ENCODE measurements around the gene BRD2. TPM values are rescaled to one million over a fixed set of nuclear protein-coding genes. Genes with fewer than 3 reads are reported as not detected.
A peak's percentile ranks its signal among the peaks of the same experiment; 100 is the strongest.

BRD2 gene
- total RNA-seq, 4 donors from 2014 or later: 107 to 154 (median 124) TPM

- TF ChIP-seq POLR2A (IDR thresholded peaks at IDR 0.05): no peak
- no peak for TF ChIP-seq CTCF (IDR thresholded peaks at IDR 0.05)
- no peak for TF ChIP-seq EP300 (IDR thresholded peaks at IDR 0.05)
- TF ChIP-seq POLR2AphosphoS5 (IDR thresholded peaks at IDR 0.05): no peak
- H3K9me3 ChIP-seq: no peaks in the 10 kb centered on the region
- ATAC-seq: no peak
- H3K4me3 ChIP-seq: peak overlapping the region in 1 of 2 donors; percentile 28
- H3K36me3 ChIP-seq: no peaks in the 10 kb centered on the region
- H3K27me3 ChIP-seq: peaks cover 15% of the 10 kb centered on the region
- peak overlapping the region; percentile 24 to 76 (median 74) for H3K27ac ChIP-seq
- H3K4me1 ChIP-seq: peaks cover 0 to 36% (median 7%) of the 10 kb centered on the region in 3 donors
These were observed 51.0 kb downstream of the BRD2 start for GRCh38 chr6:33019372-33019771.

GRCh38 chr6:33021917-33022316, 53.5 kb downstream of the BRD2 start:
- Histone ChIP-seq H3K27ac (no peak overlapping the region), H3K36me3 (no peaks in the 10 kb centered on the region), H3K4me1 (peaks cover 0 to 23% (median 7%) of the 10 kb centered on the region in 3 donors), H3K9me3 (no peaks in the 10 kb centered on the region), H3K4me3 (no peak overlapping the region), H3K27me3 (peaks cover 6% of the 10 kb centered on the region)
- ATAC-seq: no peak
- WGBS, 2 donors (ENCODE audit: low coverage in 1 of 2): 100% methylated on average over 1 of the region's 11 CpGs; no CpG with 5 or more reads in 1 of the 2 donors
- TF ChIP-seq POLR2AphosphoS5 (IDR thresholded peaks at IDR 0.05): no peak

GRCh38 chr6:33023536-33023935, 55.1 kb downstream of the BRD2 start:
- no peaks in the 10 kb centered on the region for H3K36me3 ChIP-seq
- peaks cover 0 to 18% (median 7%) of the 10 kb centered on the region in 3 donors for H3K4me1 ChIP-seq
- no peak overlapping the region for H3K27ac ChIP-seq
- TF ChIP-seq POLR2AphosphoS5 (IDR thresholded peaks at IDR 0.05): no peak
- no peak for TF ChIP-seq EP300 (IDR thresholded peaks at IDR 0.05)
- TF ChIP-seq POLR2A (IDR thresholded peaks at IDR 0.05): no peak
- no peak for TF ChIP-seq CTCF (IDR thresholded peaks at IDR 0.05)
- ATAC-seq: no peak
- 53 to 63% methylated on average over 3 of the region's 3 CpGs for WGBS, 2 donors (ENCODE audit: low coverage in 1 of 2)
- H3K9me3 ChIP-seq: no peaks in the 10 kb centered on the region
- H3K27me3 ChIP-seq: no peaks in the 10 kb centered on the region
- H3K4me3 ChIP-seq: no peak overlapping the region

- TF ChIP-seq POLR2AphosphoS5 (IDR thresholded peaks at IDR 0.05) (no peak), EP300 (IDR thresholded peaks at IDR 0.05) (no peak), POLR2A (IDR thresholded peaks at IDR 0.05) (no peak), CTCF (IDR thresholded peaks at IDR 0.05) (no peak)
- peaks cover 2% of the 10 kb centered on the region for H3K27me3 ChIP-seq
These were observed 56.1 kb downstream of the BRD2 start for GRCh38 chr6:33024521-33024920.

GRCh38 chr6:33028220-33028849, 59.9 kb downstream of the BRD2 start:
- H3K27ac ChIP-seq: peak overlapping the region; percentile 57 to 73 (median 62)
- H3K4me1 ChIP-seq: no peaks in the 10 kb centered on the region
- H3K4me3 ChIP-seq: no peak overlapping the region
- ATAC-seq: no peak
- WGBS, 2 donors (ENCODE audit: low coverage in 1 of 2): 9 to 14% methylated on average over 1 of the region's 1 CpG
- peaks cover 12% of the 10 kb centered on the region for H3K27me3 ChIP-seq
- TF ChIP-seq POLR2A (IDR thresholded peaks at IDR 0.05): no peak
- no peaks in the 10 kb centered on the region for H3K9me3 ChIP-seq
- no peaks in the 10 kb centered on the region for H3K36me3 ChIP-seq

More at GRCh38 chr6:33024521-33024920, 56.1 kb downstream of the BRD2 start:
- peaks cover 0 to 8% (median 3%) of the 10 kb centered on the region in 3 donors for H3K4me1 ChIP-seq
- H3K36me3 ChIP-seq: no peaks in the 10 kb centered on the region
- H3K9me3 ChIP-seq: no peaks in the 10 kb centered on the region
- no peak overlapping the region for H3K4me3 ChIP-seq
- H3K27ac ChIP-seq: no peak overlapping the region
- ATAC-seq: no peak
